K562 (cell line): Measurements from ENCODE around the gene TNK2. TPM values are rescaled to one million over a fixed set of nuclear protein-coding genes. Genes with fewer than 3 reads are reported as not detected.

Experiments
- ATAC-seq: fragments of 200-7000 bp; cut with Tn5 transposase; 3 replicates; pipeline ENCODE4 v1.9.1; 2020; ENCODE audit warnings: moderate library complexity
- BruUV-seq: library from RNA; stranded (reverse); fragments of 400-500 nt; replicated peaks from 2 replicates; lab custom pipeline; 2021; lab: Mats Ljungman, UMichigan
- CTCF ChIA-PET: fragments of 300-600 bp; formaldehyde crosslinking; extraction: SDS; loops from one replicate; lab custom pipeline; 2021; ENCODE audit warnings: low intra/inter-chr PET ratio; lab: Yijun Ruan, JAX
- POLR2A ChIA-PET: fragments of 300-600, 350-650 bp; sonication (Branson Sonifier 250); formaldehyde crosslinking; extraction: SDS; loops from one replicate; lab custom pipeline; 2021; ENCODE audit warnings: antibody characterized with exemption, inconsistent platforms; lab: Yijun Ruan, JAX
- DNase-seq, 4 experiments: peaks; one replicate each; pipeline versions ENCODE4 v3.0.0 to v3.0.0-alpha.2; 2011 to 2018; ENCODE audit warnings: low spot score in 3 of 4, mixed read lengths in 3 of 4; ENCODE audit errors: extremely low read depth in 1 of 4
- FAIRE-seq: peaks from 2 replicates; lab custom pipeline; 2011; peaks lifted over from hg19 to GRCh38; lab: Jason Lieb, UNC
- H2AFZ ChIP-seq: 2 replicates; pipeline ENCODE4 v1.6.0; 2011; ENCODE audit warnings: low read depth, low read length, control low read depth, inconsistent platforms
- H3K27ac ChIP-seq: fragments of 200-600 bp; 3 replicates; pipeline ENCODE4 v1.8.0; 2011; ENCODE audit warnings: low read depth, mild to moderate bottlenecking, control low read depth, inconsistent platforms, low read length, moderate library complexity, mixed read lengths; ENCODE audit errors: extremely low read depth
- H3K27me3 ChIP-seq, 2 experiments: fragments of 300-600 bp in 1 of 2; 2 replicates in 1 of 2; 3 replicates in 1 of 2; pipeline versions ENCODE4 v1.6.0 to v1.8.0; 2011; ENCODE audit warnings: inconsistent platforms in 2 of 2, low read length in 2 of 2, mild to moderate bottlenecking in 1 of 2, mixed read lengths in 1 of 2, moderate library complexity in 1 of 2; ENCODE audit not compliant: control insufficient read depth in 2 of 2, insufficient read depth in 2 of 2
- H3K36me3 ChIP-seq: fragments of 300-600 bp; 3 replicates; pipeline ENCODE4 v1.8.0; 2011; ENCODE audit warnings: mild to moderate bottlenecking, low read length, inconsistent platforms; ENCODE audit not compliant: control insufficient read depth, insufficient read depth
- H3K4me1 ChIP-seq, 2 experiments: fragments of 200-600 bp in 1 of 2; replicated peaks in 1 of 2; 2 replicates in 1 of 2; 3 replicates in 1 of 2; pipeline versions ENCODE4 v1.5.1 to v1.8.0; 2011; ENCODE audit warnings: inconsistent platforms in 2 of 2, low read length in 2 of 2, mild to moderate bottlenecking in 1 of 2, mixed read lengths in 1 of 2, moderate library complexity in 1 of 2; ENCODE audit not compliant: control insufficient read depth in 2 of 2, insufficient read depth in 2 of 2
- H3K4me2 ChIP-seq: 2 replicates; pipeline ENCODE4 v1.6.1; 2011; ENCODE audit warnings: low read length, control low read depth, inconsistent platforms, mixed read lengths; ENCODE audit not compliant: insufficient read depth
- H3K4me3 ChIP-seq: fragments of 200-600 bp; sonication (generic), shearing (Covaris generic); 2 replicates; pipeline ENCODE4 v1.5.1; 2016; ENCODE audit warnings: control low read depth, inconsistent platforms
- H3K79me2 ChIP-seq: fragments of 200-600 bp; 3 replicates; pipeline ENCODE4 v1.8.0; 2011; ENCODE audit warnings: low read length, inconsistent platforms; ENCODE audit not compliant: control insufficient read depth, insufficient read depth
- H3K9ac ChIP-seq, 2 experiments: 2 replicates each; pipeline versions ENCODE4 v1.6.0 to v1.6.1; 2011; ENCODE audit warnings: low read depth in 2 of 2, low read length in 2 of 2, control low read depth in 1 of 2, inconsistent platforms in 1 of 2, mild to moderate bottlenecking in 1 of 2, mixed read lengths in 1 of 2; ENCODE audit not compliant: insufficient read depth in 1 of 2
- H3K9me1 ChIP-seq: one replicate; pipeline ENCODE4 v1.6.0; 2011; ENCODE audit warnings: inconsistent platforms, mild to moderate bottlenecking, low read length, moderate library complexity; ENCODE audit not compliant: control insufficient read depth, insufficient read depth
- H3K9me3 ChIP-seq: replicated peaks from 2 replicates; pipeline ENCODE4 v1.5.1; 2011; ENCODE audit warnings: low read depth, low read length, inconsistent platforms; ENCODE audit not compliant: control insufficient read depth, insufficient read depth
- H4K20me1 ChIP-seq: replicated peaks from 2 replicates; pipeline ENCODE4 v1.6.1; 2011; ENCODE audit warnings: low read length, inconsistent platforms, mixed read lengths; ENCODE audit not compliant: control insufficient read depth, insufficient read depth
- E2F1 ChIP-seq: sonication (generic); formaldehyde crosslinking; IDR thresholded peaks from 2 replicates; pipeline ENCODE4 v1.8.1; 2023; ENCODE audit warnings: mild to moderate bottlenecking, missing genetic modification reagents, moderate library complexity
- U2AF1 ChIP-seq: fragments of 200-400 bp; formaldehyde crosslinking; optimal IDR thresholded peaks from 2 replicates; pipeline ENCODE3; 2017; ENCODE audit warnings: mild to moderate bottlenecking, low read depth, low read length, moderate library complexity
- ZBTB7A ChIP-seq: IDR thresholded peaks from 2 replicates; pipeline ENCODE4 v1.6.1; 2011; ENCODE audit warnings: low read depth, mild to moderate bottlenecking, low read length, moderate library complexity, borderline replicate concordance; ENCODE audit not compliant: control insufficient read depth
- ZMIZ1 ChIP-seq, 2 experiments: fragments of 150-350 bp in 1 of 2; IDR thresholded peaks; 2 replicates each; pipeline ENCODE4 v1.6.1; 2012 to 2016; ENCODE audit warnings: low read depth in 2 of 2, low read length in 2 of 2, mild to moderate bottlenecking in 1 of 2, moderate library complexity in 1 of 2
- WGBS: fragments of 100-300 bp; shearing (Covaris generic); methylation state at CpG from one replicate; pipeline ENCODE4 v1.1.6; 2016; ENCODE audit warnings: low coverage, mixed read lengths; ENCODE audit not compliant: insufficient coverage; ENCODE audit errors: missing lambda C conversion rate; 5-methylcytosine and 5-hydroxymethylcytosine counted together
- in situ Hi-C: fragments of 300-500 bp; cut with MboI; formaldehyde crosslinking; loops from 4 replicates; pipeline ENCODE4 v1.15.0; 2018; ENCODE audit warnings: inconsistent platforms, mixed read lengths
- intact Hi-C: fragments of 100-400 bp; cut with micrococcal nuclease; formaldehyde crosslinking; loops from 2 replicates; pipeline ENCODE4 v1.14.2; 2022
- polyA plus RNA-seq, 8 experiments: library from polyadenylated mRNA; depleted of rRNA in 4 of 8; stranded (reverse) in 5 of 8; unstranded in 3 of 8; fragments of >200 nt; fragmentation: Nextera tagmentation in 2 of 8; fragmentation: Illumina TruSeq in 1 of 8; extraction: Ambion mirVana in 2 of 8; extraction: Trizol in 1 of 8; gene quantifications; 2 replicates each; pipeline versions ENCODE4 v1.2.1 to v1.2.3, GENCODE V29; 2011 to 2014; ENCODE audit warnings: inconsistent platforms in 1 of 8, missing spikeins in 1 of 8
- total RNA-seq, 7 experiments: library from RNA; depleted of rRNA in 6 of 7; stranded (reverse); fragments of >200 nt in 6 of 7; fragmentation: Illumina TruSeq in 2 of 7; extraction: Trizol in 2 of 7; gene quantifications; 2 replicates each; pipeline versions ENCODE4 v1.2.1 to v1.2.3, GENCODE V29; 2011 to 2021; ENCODE audit warnings: low replicate concordance in 1 of 7

TNK2 gene
- total and polyA plus RNA-seq, 9 of the 15 experiments (the other 6 are each of a cell fraction or from before 2014, with no cell fraction given), result 0.03 to 33.8 (median 6.5) TPM

GRCh38 chr3:195893044-195893395, 15.3 kb downstream of the TNK2 start:
- DNase-seq, result no peak
- Histone ChIP-seq H3K27me3 (no peaks in the 10 kb centered on the region), H3K27ac (no peak overlapping the region), H3K79me2 (peaks cover 5% of the 10 kb centered on the region; the same call in 1 of the 3 replicates), H3K9ac (peak overlapping the region in 1 of 2 experiments; percentile 80; a peak in 2 of 4 replicates), H3K9me3 (no peaks in the 10 kb centered on the region), H3K4me3 (no peak overlapping the region), H3K4me1 (peaks cover 28 to 78% of the 10 kb centered on the region in 2 experiments), H3K4me2 (no peak overlapping the region), H3K36me3 (peaks cover 2% of the 10 kb centered on the region; the same call in 1 of the 3 replicates), H4K20me1 (peaks cover 3% of the 10 kb centered on the region; the same call in 1 of the 2 replicates), H2AFZ (no peak overlapping the region), H3K9me1 (peaks cover 5% of the 10 kb centered on the region)
- intact Hi-C loops, result no loop called here
- in situ Hi-C loops, result loop anchor here (5.0 to 25.0 kb wide), 2 partner anchors 36 to 619 kb away; partner anchors contain the start of genes RNF168 and SMCO1
- no TSS peak for BruUV-seq
- TF ChIP-seq E2F1 (CRISPR knock-in tag), result no peak
- TF ChIP-seq U2AF1, result no peak
- no peak for TF ChIP-seq ZMIZ1 (IDR thresholded peaks at IDR 0.05; ENCODE audit: low read depth in 2 of 2, low read length in 2 of 2)
- TF ChIP-seq ZBTB7A, result 0 out of 2 replicates have a peak, but pooled peaks have one; percentile 11
- ChIA-PET POLR2A (interaction anchor here (1.3 to 1.7 kb wide), 2 partner anchors 15 to 37 kb away, joined by 3 to 4 read pairs; no protein-coding TSS in a partner anchor), CTCF (interaction anchor here (4.3 kb wide), 1 partner anchor 32 kb away, joined by 59 read pairs; no protein-coding TSS in a partner anchor)
- ATAC-seq, result no peak
- WGBS, result 77% methylated on average over 8 of the region's 9 CpGs
- FAIRE-seq, result no peak
